Esophagus squamous epithelium (tissue), 5 donors: ENCODE data around the gene C2orf74. TPM values are rescaled to one million over a fixed set of nuclear protein-coding genes. Genes with fewer than 3 reads are reported as not detected.

Source experiments
- DNase-seq: peaks from one replicate; lab custom pipeline; 2025; lab: John Stamatoyannopoulos, UW
- H3K27ac ChIP-seq, 4 donors: fragments of 200-600 bp; sonication (generic); one replicate each; pipeline ENCODE4 v1.5.1; 2016 to 2019; ENCODE audit warnings: mild to moderate bottlenecking in 1 of 4
- H3K27me3 ChIP-seq, 4 donors: fragments of 200-600 bp; sonication (generic); 1 replicate in 3 of 4; 2 replicates in 1 of 4; pipeline versions ENCODE4 v1.5.1 to v1.6.0; 2017 to 2021; ENCODE audit warnings: antibody characterized with exemption in 1 of 4
- H3K36me3 ChIP-seq, 3 donors: fragments of 200-600 bp; sonication (generic); one replicate each; pipeline ENCODE4 v1.5.1; 2016 to 2019
- H3K4me1 ChIP-seq, 3 donors: fragments of 200-600 bp; sonication (generic); one replicate each; pipeline ENCODE4 v1.5.1; 2017 to 2019
- H3K4me3 ChIP-seq, 4 donors: fragments of 200-600 bp; sonication (generic); 1 replicate in 3 of 4; 2 replicates in 1 of 4; pipeline ENCODE4 v1.5.1; 2016 to 2019; ENCODE audit warnings: mild to moderate bottlenecking in 2 of 4, moderate library complexity in 1 of 4
- H3K9me3 ChIP-seq, 3 donors: fragments of 200-600 bp; sonication (generic); one replicate each; pipeline ENCODE4 v1.5.1; 2016 to 2019
- POLR2A ChIP-seq, 4 donors: fragments of 450-650 bp; IDR thresholded peaks; one replicate each; pipeline ENCODE4 v1.6.1; 2017; ENCODE audit warnings: antibody characterized with exemption in 4 of 4, mild to moderate bottlenecking in 4 of 4, moderate library complexity in 3 of 4
- WGBS, 2 donors: methylation state at CpG; one replicate each; pipeline ENCODE4 v1.1.5; 2018; 5-methylcytosine and 5-hydroxymethylcytosine counted together
- intact Hi-C: fragments of 100-400 bp; cut with DNase I; formaldehyde crosslinking; loops from one replicate; pipeline ENCODE4 v1.15.0; 2022
- total RNA-seq, 4 donors: library from RNA; depleted of rRNA; stranded (reverse); fragments of >200 nt; gene quantifications; one replicate each; pipeline ENCODE4 v1.1.0, GENCODE V29; 2016
- TF ChIP-seq, protein P1 (sequence below), 6 experiments: fragments of 450-650 bp in 4 of 6; fragments of 200-600 bp in 2 of 6; sonication (generic) in 2 of 6; IDR thresholded peaks; one replicate each; pipeline ENCODE4 v1.5.1; 2016 to 2019; ENCODE audit warnings: antibody characterized with exemption in 6 of 6, mild to moderate bottlenecking in 4 of 6, moderate library complexity in 4 of 6
- donor health status: DM: yes; HTN: yes; CAD: no.

The C2orf74 gene
- total RNA-seq, 4 donors from 2014 or later = 3.2 to 15.1 (median 8.7) TPM

DNA sequence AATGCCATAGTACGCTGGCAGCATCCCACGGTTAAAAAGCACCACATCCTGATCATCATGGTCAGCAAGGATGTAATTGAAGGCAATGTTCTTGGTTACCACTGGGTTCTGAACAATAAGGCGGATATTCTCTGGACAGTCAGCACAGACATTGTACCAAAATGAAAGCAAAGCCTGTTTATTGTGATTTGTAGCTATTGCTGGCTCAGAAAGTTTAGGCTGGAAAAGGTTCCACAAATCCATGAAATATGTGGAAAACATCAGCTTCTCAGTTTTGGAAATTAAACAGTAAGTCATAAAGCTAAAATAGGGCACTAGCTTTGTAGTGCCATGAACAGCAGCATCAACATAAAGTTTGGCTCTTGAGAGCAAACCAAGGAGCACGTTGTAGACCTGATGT, 52.2 kb downstream of the C2orf74 start:
- intact Hi-C loops = no loop called here
- Histone ChIP-seq H3K27me3 (no peaks in the 10 kb centered on the region), H3K27ac (no peak overlapping the region), H3K9me3 (no peaks in the 10 kb centered on the region), H3K36me3 (peaks cover 0 to 83% (median 10%) of the 10 kb centered on the region in 3 donors), H3K4me1 (peaks cover 0 to 4% (median 0%) of the 10 kb centered on the region in 3 donors), H3K4me3 (no peak overlapping the region)
- 92 to 97% methylated on average over 4 of the region's 4 CpGs for WGBS, 2 donors
- DNase-seq = no peak
- no peak for TF ChIP-seq POLR2A (IDR thresholded peaks at IDR 0.05)
- TF ChIP-seq, protein P1, sequence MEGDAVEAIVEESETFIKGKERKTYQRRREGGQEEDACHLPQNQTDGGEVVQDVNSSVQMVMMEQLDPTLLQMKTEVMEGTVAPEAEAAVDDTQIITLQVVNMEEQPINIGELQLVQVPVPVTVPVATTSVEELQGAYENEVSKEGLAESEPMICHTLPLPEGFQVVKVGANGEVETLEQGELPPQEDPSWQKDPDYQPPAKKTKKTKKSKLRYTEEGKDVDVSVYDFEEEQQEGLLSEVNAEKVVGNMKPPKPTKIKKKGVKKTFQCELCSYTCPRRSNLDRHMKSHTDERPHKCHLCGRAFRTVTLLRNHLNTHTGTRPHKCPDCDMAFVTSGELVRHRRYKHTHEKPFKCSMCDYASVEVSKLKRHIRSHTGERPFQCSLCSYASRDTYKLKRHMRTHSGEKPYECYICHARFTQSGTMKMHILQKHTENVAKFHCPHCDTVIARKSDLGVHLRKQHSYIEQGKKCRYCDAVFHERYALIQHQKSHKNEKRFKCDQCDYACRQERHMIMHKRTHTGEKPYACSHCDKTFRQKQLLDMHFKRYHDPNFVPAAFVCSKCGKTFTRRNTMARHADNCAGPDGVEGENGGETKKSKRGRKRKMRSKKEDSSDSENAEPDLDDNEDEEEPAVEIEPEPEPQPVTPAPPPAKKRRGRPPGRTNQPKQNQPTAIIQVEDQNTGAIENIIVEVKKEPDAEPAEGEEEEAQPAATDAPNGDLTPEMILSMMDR (IDR thresholded peaks at IDR 0.05) = no peak

Other genes starting within 250 kb of the C2orf74 start
- gene PEX13, start 144.5 kb upstream of the C2orf74 start, total RNA-seq = 10 to 100 TPM; 19.6 to 39.3 (median 28.5) TPM
- 1 to 10 TPM; 3.7 to 9.1 (median 5.4) TPM for gene PUS10, start 143.9 kb upstream of the C2orf74 start, total RNA-seq
- 1 to 10 TPM; 2.8 to 6.7 (median 5.2) TPM for gene SANBR, start 96.3 kb upstream of the C2orf74 start, total RNA-seq